HT1080 (cell line): ENCODE results near the gene NSL1. TPM values are rescaled to one million over a fixed set of nuclear protein-coding genes. Genes with fewer than 3 reads are reported as not detected.
A peak's percentile ranks its signal among the peaks of the same experiment; 100 is the strongest.
"Not testable (repeated sequence)": the region's sequence is repeated elsewhere in the genome, so short reads cannot be mapped to it uniquely, and the experiment has no call there.

ENCODE experiments used
- DNase-seq: peaks from one replicate; pipeline ENCODE4 v3.0.0-alpha.2; 2015; ENCODE audit warnings: low read depth
- total RNA-seq: library from RNA; depleted of rRNA; stranded (reverse); fragments of >200 nt; shearing (Covaris generic); gene quantifications from 2 replicates; pipeline ENCODE4 v1.2.3, GENCODE V29; 2014

Gene NSL1
- total RNA-seq, 1 experiment from 2014 or later, result 52.8 TPM

- DNase-seq, result no peak
Observed at GRCh38 chr1:212783976-212784375, 7.6 kb downstream of the NSL1 start.

- DNase-seq, result peak; percentile 54
Observed at GRCh38 chr1:212782422-212783154, 9.0 kb downstream of the NSL1 start.

GRCh38 chr1:212781225-212781624, 10.4 kb downstream of the NSL1 start:
- no peak for DNase-seq

- DNase-seq, result no peak
Observed at GRCh38 chr1:212780759-212781158, 10.8 kb downstream of the NSL1 start.

- not testable (repeated sequence) for DNase-seq
Observed at GRCh38 chr1:212779086-212779485, 12.5 kb downstream of the NSL1 start.

GRCh38 chr1:212777151-212777550, 14.4 kb downstream of the NSL1 start:
- DNase-seq, result no peak

GRCh38 chr1:212775241-212775640, 16.3 kb downstream of the NSL1 start:
- DNase-seq, result no peak

GRCh38 chr1:212774584-212774983, 17.0 kb downstream of the NSL1 start:
- peak; percentile 19 for DNase-seq

- DNase-seq, result no peak
Observed at GRCh38 chr1:212773011-212773410, 18.6 kb downstream of the NSL1 start.

- no peak for DNase-seq
Observed at GRCh38 chr1:212771341-212771740, 20.2 kb downstream of the NSL1 start.

- DNase-seq, result no peak
Observed at GRCh38 chr1:212769459-212770167, 22.0 kb downstream of the NSL1 start.

GRCh38 chr1:212766825-212767224, 24.8 kb downstream of the NSL1 start:
- not testable (repeated sequence) for DNase-seq

- DNase-seq, result not testable (repeated sequence)
Observed at GRCh38 chr1:212764718-212765281, 26.8 kb downstream of the NSL1 start.

GRCh38 chr1:212762839-212763238, 28.7 kb downstream of the NSL1 start:
- no peak for DNase-seq

GRCh38 chr1:212762234-212762633, 29.3 kb downstream of the NSL1 start:
- DNase-seq, result no peak

GRCh38 chr1:212760126-212760823, 31.3 kb downstream of the NSL1 start:
- no peak for DNase-seq

GRCh38 chr1:212759683-212760082, 31.9 kb downstream of the NSL1 start:
- DNase-seq, result no peak

GRCh38 chr1:212754680-212755079, 36.9 kb downstream of the NSL1 start:
- no peak for DNase-seq

- no peak for DNase-seq
Observed at GRCh38 chr1:212754193-212754592, 37.4 kb downstream of the NSL1 start.

GRCh38 chr1:212753749-212754148, 37.8 kb downstream of the NSL1 start:
- no peak for DNase-seq

GRCh38 chr1:212752934-212753497, 38.6 kb downstream of the NSL1 start:
- DNase-seq, result no peak
